ENCODE measurements around the gene KCNMA1.

The KCNMA1 gene

GRCh38 chr10:77580482-77580881, 57.1 kb downstream of the KCNMA1 start:
- no peak overlapping the region for H3K4me2 ChIP-seq (ENCODE audit: low read depth, low read length, poor library complexity, severe bottlenecking)
- H4K20me1 ChIP-seq (ENCODE audit: low read depth, low read length) = no peaks in the 10 kb centered on the region
- H3K36me3 ChIP-seq (ENCODE audit: low read length) = no peaks in the 10 kb centered on the region
- no peak overlapping the region for H3K4me3 ChIP-seq (ENCODE audit: insufficient read depth, low read length, poor library complexity, severe bottlenecking)
- no peak for TF ChIP-seq CTCF (IDR thresholded peaks at IDR 0.05; ENCODE audit: insufficient read depth, low read length, poor library complexity, severe bottlenecking)
- no peak for TF ChIP-seq EZH2phosphoT487 (conservative IDR thresholded peaks at IDR 0.05; ENCODE audit: low read length)
- H3K27me3 ChIP-seq (ENCODE audit: low read length) = no peaks in the 10 kb centered on the region
- no peaks in the 10 kb centered on the region for H3K79me2 ChIP-seq (ENCODE audit: insufficient read depth, low read length)
- H3K27ac ChIP-seq (ENCODE audit: low read depth, low read length) = no peak overlapping the region
- no peak overlapping the region for H3K9ac ChIP-seq (ENCODE audit: low read length)
- H2AFZ ChIP-seq (ENCODE audit: low read depth, low read length, severe bottlenecking) = no peak overlapping the region
- no peaks in the 10 kb centered on the region for H3K9me2 ChIP-seq (replicated peaks; ENCODE audit: insufficient read depth, low read length)
- no peaks in the 10 kb centered on the region for H3F3A ChIP-seq (ENCODE audit: insufficient read depth)
- H3K9me3 ChIP-seq (ENCODE audit: insufficient read depth, low read length) = no peaks in the 10 kb centered on the region

GRCh38 chr10:77578583-77579227, 58.9 kb downstream of the KCNMA1 start:
- no peak for TF ChIP-seq EZH2phosphoT487 (conservative IDR thresholded peaks at IDR 0.05; ENCODE audit: low read length)
- TF ChIP-seq CTCF (IDR thresholded peaks at IDR 0.05; ENCODE audit: insufficient read depth, low read length, poor library complexity, severe bottlenecking) = no peak
- Histone ChIP-seq H2AFZ (ENCODE audit: low read depth, low read length, severe bottlenecking) (no peak overlapping the region), H3K9me3 (ENCODE audit: insufficient read depth, low read length) (no peaks in the 10 kb centered on the region), H3K4me2 (ENCODE audit: low read depth, low read length, poor library complexity, severe bottlenecking) (no peak overlapping the region), H3K4me3 (ENCODE audit: insufficient read depth, low read length, poor library complexity, severe bottlenecking) (no peak overlapping the region), H3K79me2 (ENCODE audit: insufficient read depth, low read length) (no peaks in the 10 kb centered on the region), H4K20me1 (ENCODE audit: low read depth, low read length) (no peaks in the 10 kb centered on the region), H3F3A (ENCODE audit: insufficient read depth) (no peaks in the 10 kb centered on the region), H3K9ac (ENCODE audit: low read length) (no peak overlapping the region), H3K27me3 (ENCODE audit: low read length) (no peaks in the 10 kb centered on the region), H3K9me2 (replicated peaks; ENCODE audit: insufficient read depth, low read length) (no peaks in the 10 kb centered on the region), H3K27ac (ENCODE audit: low read depth, low read length) (no peak overlapping the region), H3K36me3 (ENCODE audit: low read length) (no peaks in the 10 kb centered on the region)

- Histone ChIP-seq H3K27ac (ENCODE audit: low read depth, low read length) (no peak overlapping the region), H3K79me2 (ENCODE audit: insufficient read depth, low read length) (no peaks in the 10 kb centered on the region), H3K4me2 (ENCODE audit: low read depth, low read length, poor library complexity, severe bottlenecking) (no peak overlapping the region), H3K36me3 (ENCODE audit: low read length) (no peaks in the 10 kb centered on the region), H3K9ac (ENCODE audit: low read length) (no peak overlapping the region), H3K9me2 (replicated peaks; ENCODE audit: insufficient read depth, low read length) (no peaks in the 10 kb centered on the region), H3K27me3 (ENCODE audit: low read length) (no peaks in the 10 kb centered on the region), H3K9me3 (ENCODE audit: insufficient read depth, low read length) (no peaks in the 10 kb centered on the region), H3K4me3 (ENCODE audit: insufficient read depth, low read length, poor library complexity, severe bottlenecking) (no peak overlapping the region), H2AFZ (ENCODE audit: low read depth, low read length, severe bottlenecking) (no peak overlapping the region), H3F3A (ENCODE audit: insufficient read depth) (no peaks in the 10 kb centered on the region), H4K20me1 (ENCODE audit: low read depth, low read length) (no peaks in the 10 kb centered on the region)
- TF ChIP-seq EZH2phosphoT487 (conservative IDR thresholded peaks at IDR 0.05; ENCODE audit: low read length) (no peak), CTCF (IDR thresholded peaks at IDR 0.05; ENCODE audit: insufficient read depth, low read length, poor library complexity, severe bottlenecking) (no peak)
Observed at GRCh38 chr10:77577666-77578229, 59.9 kb downstream of the KCNMA1 start.

All from SU-DHL-6 (cell line).